AG04449 (cell line): ENCODE measurements around the gene GNG12.

Experiments
- CTCF ChIA-PET: fragments of 350-600 bp; formaldehyde crosslinking; extraction: SDS; loops from one replicate; lab custom pipeline; 2021; ENCODE audit warnings: antibody characterized with exemption; lab: Yijun Ruan, JAX
- POLR2A ChIA-PET: fragments of 400-600, 350-600 bp; formaldehyde crosslinking; extraction: SDS; loops from one replicate; lab custom pipeline; 2020; ENCODE audit warnings: antibody characterized with exemption, inconsistent platforms; lab: Yijun Ruan, JAX
- DNase-seq: peaks from one replicate; pipeline ENCODE4 v3.0.0-alpha.2; 2010; ENCODE audit warnings: low read depth, low spot score
- H3K4me3 ChIP-seq: 2 replicates; pipeline ENCODE4 v1.5.1; 2011; ENCODE audit warnings: low read depth, mild to moderate bottlenecking, control low read depth, low read length
- CTCF ChIP-seq: IDR thresholded peaks from one replicate; pipeline ENCODE4 v1.5.1; 2011; ENCODE audit warnings: mild to moderate bottlenecking, moderate library complexity, low read length, control low read depth, inconsistent platforms; ENCODE audit not compliant: insufficient read depth; ENCODE audit errors: missing control alignments

The GNG12 gene

GRCh38 chr1:67847466-67847865, 14.2 kb upstream of the GNG12 start:
- ChIA-PET POLR2A (no interaction called here), CTCF (interaction anchor here (0.8 to 18.1 kb wide), 8 partner anchors 9 to 322 kb away, joined by 3 to 383 read pairs (median 7); no protein-coding TSS in a partner anchor)
- DNase-seq = no peak
- H3K4me3 ChIP-seq = no peak overlapping the region
- TF ChIP-seq CTCF = no peak

DNA sequence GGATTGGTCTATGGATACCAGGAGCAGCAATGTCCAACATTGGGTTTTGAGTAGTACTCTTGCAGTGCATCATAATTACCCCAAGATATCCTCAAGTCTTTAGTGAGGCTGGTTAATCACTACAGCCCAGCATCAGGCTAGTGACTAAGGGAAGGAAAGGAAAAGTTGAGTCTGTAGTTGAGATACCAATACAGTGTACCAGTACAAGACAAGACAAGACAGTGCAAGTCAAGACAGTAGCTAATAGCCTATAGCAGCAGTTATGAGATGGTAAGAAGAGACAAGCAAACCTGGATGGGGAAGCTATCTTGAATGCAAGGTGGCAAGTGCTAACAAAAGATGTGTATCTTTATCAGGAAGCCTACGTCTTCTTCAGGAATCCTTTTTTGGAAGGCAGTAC, 13.3 kb upstream of the GNG12 start:
- no peak for DNase-seq
- TF ChIP-seq CTCF = no peak
- POLR2A ChIA-PET = no interaction called here
- H3K4me3 ChIP-seq = no peak overlapping the region
- CTCF ChIA-PET = interaction anchor here (1.1 to 18.1 kb wide), 9 partner anchors 10 to 314 kb away, joined by 3 to 383 read pairs (median 7); no protein-coding TSS in a partner anchor

DNA sequence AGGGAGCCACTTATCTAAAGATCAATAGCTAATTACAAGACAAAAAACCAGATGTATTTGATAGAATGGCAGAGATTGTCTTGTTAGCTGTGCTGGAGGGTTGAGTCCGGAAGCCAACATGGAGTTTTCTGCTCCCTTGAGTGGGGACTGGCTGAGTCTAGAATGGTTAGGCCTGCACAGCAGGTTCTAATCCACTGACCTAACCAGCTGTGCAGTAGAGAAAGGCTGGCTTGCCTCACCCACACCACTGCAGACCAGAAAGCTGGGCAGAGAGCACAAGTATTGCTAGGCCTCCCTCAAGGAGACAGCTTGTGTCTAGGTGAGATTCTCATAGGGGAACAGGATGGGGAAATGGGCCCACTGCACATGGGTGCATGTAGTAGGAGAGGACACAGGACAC, 11.7 kb upstream of the GNG12 start:
- ChIA-PET CTCF (interaction anchor here (0.7 to 18.1 kb wide), 8 partner anchors 9 to 283 kb away, joined by 3 to 383 read pairs (median 4); no protein-coding TSS in a partner anchor), POLR2A (no interaction called here)
- no peak for DNase-seq
- H3K4me3 ChIP-seq = no peak overlapping the region
- no peak for TF ChIP-seq CTCF

DNA sequence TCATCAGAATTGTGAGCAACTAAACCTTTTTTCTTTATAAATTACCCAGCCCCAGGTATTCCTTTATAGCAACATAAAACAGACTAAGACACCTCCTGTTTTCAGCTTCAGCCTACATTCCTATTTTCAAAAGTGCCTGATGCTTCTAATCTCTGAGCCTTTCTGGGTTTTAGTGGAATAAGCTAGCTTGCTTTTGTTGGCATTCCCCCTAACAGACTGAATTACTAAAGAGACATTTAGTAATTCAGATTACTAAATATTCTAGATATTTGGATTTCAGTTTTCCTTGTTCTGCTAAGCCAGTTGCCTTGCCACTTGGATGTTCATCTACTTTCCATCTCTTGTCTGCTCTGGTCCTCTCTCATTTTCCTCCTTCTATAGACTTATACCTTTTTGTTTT, 10.5 kb upstream of the GNG12 start:
- CTCF ChIA-PET = interaction anchor here (1.2 to 18.1 kb wide), 6 partner anchors 9 to 282 kb away, joined by 3 to 383 read pairs (median 8); no protein-coding TSS in a partner anchor
- TF ChIP-seq CTCF = no peak
- DNase-seq = no peak
- POLR2A ChIA-PET = no interaction called here
- H3K4me3 ChIP-seq = no peak overlapping the region

GRCh38 chr1:67843331-67843730, 10.1 kb upstream of the GNG12 start:
- H3K4me3 ChIP-seq = no peak overlapping the region
- no peak for DNase-seq
- TF ChIP-seq CTCF = no peak
- ChIA-PET CTCF (interaction anchor here (1.2 to 18.1 kb wide), 6 partner anchors 9 to 282 kb away, joined by 3 to 383 read pairs (median 8); no protein-coding TSS in a partner anchor), POLR2A (no interaction called here)

- CTCF ChIA-PET = interaction anchor here (0.7 to 1.4 kb wide), 6 partner anchors 9 to 307 kb away, joined by 3 to 7 read pairs (median 4); no protein-coding TSS in a partner anchor
- peak; percentile 69 for DNase-seq
- no peak for TF ChIP-seq CTCF
- no peak overlapping the region for H3K4me3 ChIP-seq
- POLR2A ChIA-PET = no interaction called here
Measured at GRCh38 chr1:67840449-67840848, 7.2 kb upstream of the GNG12 start.
